Neural cell (in vitro differentiated cells): Measurements from ENCODE around the gene SYCP2. TPM values are rescaled to one million over a fixed set of nuclear protein-coding genes. Genes with fewer than 3 reads are reported as not detected.

Source experiments
- H2AFZ ChIP-seq: fragments of 200-600, 300-800 bp; sonication (generic), shearing (Covaris generic); 2 replicates; pipeline ENCODE4 v1.6.0; 2014; ENCODE audit warnings: low read depth, mild to moderate bottlenecking, antibody characterized with exemption, low read length, moderate library complexity
- H3F3A ChIP-seq: fragments of 200-600 bp; shearing (Covaris generic); 2 replicates; pipeline ENCODE4 v1.6.1; 2016; ENCODE audit warnings: mild to moderate bottlenecking, moderate library complexity, mixed read lengths, antibody characterized with exemption, low read length; ENCODE audit not compliant: insufficient read depth, poor library complexity, severe bottlenecking
- H3K27ac ChIP-seq: fragments of 200-600, 300-800 bp; sonication (generic), shearing (Covaris generic); 2 replicates; pipeline ENCODE4 v1.5.1; 2014; ENCODE audit warnings: mild to moderate bottlenecking, low read length, moderate library complexity
- H3K27me3 ChIP-seq: fragments of 300-800, 200-600 bp; sonication (generic), shearing (Covaris generic); 2 replicates; pipeline ENCODE4 v1.6.0; 2014; ENCODE audit warnings: mild to moderate bottlenecking, low read depth, low read length, moderate library complexity; ENCODE audit not compliant: insufficient read depth
- H3K36me3 ChIP-seq: fragments of 300-800, 200-600 bp; sonication (generic), shearing (Covaris generic); 2 replicates; pipeline ENCODE4 v1.5.1; 2014; ENCODE audit warnings: mild to moderate bottlenecking, antibody characterized with exemption, low read length, moderate library complexity; ENCODE audit not compliant: insufficient read depth
- H3K4me2 ChIP-seq: fragments of 300-800, 200-600 bp; sonication (generic), shearing (Covaris generic); 2 replicates; pipeline ENCODE4 v1.6.0; 2014; ENCODE audit warnings: mild to moderate bottlenecking, low read length
- H3K4me3 ChIP-seq: fragments of 300-800, 200-600 bp; sonication (generic), shearing (Covaris generic); 2 replicates; pipeline ENCODE4 v1.5.1; 2014; ENCODE audit warnings: mild to moderate bottlenecking, low read length, moderate library complexity
- H3K79me2 ChIP-seq: fragments of 200-600 bp; shearing (Covaris generic); replicated peaks from 2 replicates; pipeline ENCODE4 v1.6.0; 2014; ENCODE audit warnings: mild to moderate bottlenecking, low read length, moderate library complexity; ENCODE audit not compliant: insufficient read depth
- H3K9ac ChIP-seq: fragments of 300-800, 200-600 bp; sonication (generic), shearing (Covaris generic); 2 replicates; pipeline ENCODE4 v1.6.1; 2016; ENCODE audit warnings: mild to moderate bottlenecking, low read length, mixed read lengths
- H3K9me2 ChIP-seq: fragments of 200-600 bp; shearing (Covaris generic); 2 replicates; pipeline ENCODE4 v1.6.1; 2016; ENCODE audit warnings: mild to moderate bottlenecking, low read length, mixed read lengths; ENCODE audit not compliant: insufficient read depth
- H3K9me3 ChIP-seq: fragments of 200-600, 300-800 bp; sonication (generic), shearing (Covaris generic); 2 replicates; pipeline ENCODE4 v1.6.1; 2016; ENCODE audit warnings: mild to moderate bottlenecking, mixed run types, low read length, moderate library complexity, mixed read lengths
- H4K20me1 ChIP-seq: fragments of 200-600 bp; shearing (Covaris generic); 2 replicates; pipeline ENCODE4 v1.6.1; 2016; ENCODE audit warnings: mild to moderate bottlenecking, mixed run types; ENCODE audit not compliant: insufficient read depth
- CTCF ChIP-seq: fragments of 450-650 bp; IDR thresholded peaks from 2 replicates; pipeline ENCODE4 v1.5.1; 2014; ENCODE audit warnings: antibody characterized with exemption, mild to moderate bottlenecking, moderate library complexity; ENCODE audit not compliant: poor library complexity, severe bottlenecking
- EP300 ChIP-seq: fragments of 450-650 bp; conservative IDR thresholded peaks from 2 replicates; pipeline ENCODE4 v1.6.1; 2014; ENCODE audit warnings: antibody characterized with exemption, mild to moderate bottlenecking, moderate library complexity; ENCODE audit not compliant: poor library complexity, severe bottlenecking
- EZH2 ChIP-seq: fragments of 200-600, 300-800 bp; shearing (Covaris generic), sonication (generic); IDR thresholded peaks from 2 replicates; pipeline ENCODE4 v1.6.1; 2014; ENCODE audit warnings: antibody characterized with exemption, low read length, borderline replicate concordance, mild to moderate bottlenecking; ENCODE audit not compliant: insufficient read depth, poor library complexity, severe bottlenecking
- MXI1 ChIP-seq: fragments of 450-650 bp; conservative IDR thresholded peaks from 2 replicates; pipeline ENCODE4 v1.6.1; 2014; ENCODE audit warnings: antibody characterized with exemption, mild to moderate bottlenecking; ENCODE audit not compliant: poor library complexity, severe bottlenecking
- POLR2AphosphoS5 ChIP-seq: IDR thresholded peaks from 2 replicates; pipeline ENCODE4 v1.6.1; 2012
- RAD21 ChIP-seq: fragments of 450-650 bp; conservative IDR thresholded peaks from 2 replicates; pipeline ENCODE4 v1.6.1; 2014; ENCODE audit warnings: antibody characterized with exemption, mild to moderate bottlenecking, moderate library complexity
- REST ChIP-seq: IDR thresholded peaks from 2 replicates; pipeline ENCODE4 v1.6.1; 2012; ENCODE audit warnings: borderline replicate concordance
- SMC3 ChIP-seq: fragments of 450-650 bp; conservative IDR thresholded peaks from 2 replicates; pipeline ENCODE4 v1.6.1; 2014; ENCODE audit warnings: antibody characterized with exemption, mild to moderate bottlenecking, moderate library complexity; ENCODE audit not compliant: poor library complexity
- TAF1 ChIP-seq: IDR thresholded peaks from 2 replicates; pipeline ENCODE4 v1.6.1; 2012; ENCODE audit warnings: low read depth
- polyA plus RNA-seq: library from polyadenylated mRNA; depleted of rRNA; stranded (reverse); fragments of >200 nt; gene quantifications from 2 replicates; pipeline ENCODE4 v1.2.3, GENCODE V29; 2014

The SYCP2 gene
- polyA plus RNA-seq, 1 donor from 2014 or later = 1.4 TPM

DNA sequence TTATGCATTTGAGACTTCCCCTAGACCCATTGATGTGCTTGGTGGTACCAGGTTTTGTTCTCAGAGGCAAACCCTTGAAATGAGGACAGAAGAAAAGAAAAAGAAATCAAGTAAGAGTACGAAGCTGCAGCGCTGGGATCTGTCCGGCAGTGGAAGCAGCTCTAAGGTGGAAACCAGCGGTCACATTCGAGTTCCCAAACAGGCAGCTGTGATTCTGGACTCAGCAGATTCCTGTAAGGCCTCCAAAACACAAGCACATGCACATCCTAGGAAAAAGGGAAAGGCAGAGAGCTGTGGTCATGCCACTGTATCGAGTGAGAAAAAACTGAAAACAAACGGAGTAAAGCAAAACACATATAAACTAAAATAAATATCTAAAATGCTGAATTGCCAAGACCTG, 11.3 kb upstream of the SYCP2 start:
- Histone ChIP-seq H3K4me2 (no peak overlapping the region), H3F3A (peaks cover 7% of the 10 kb centered on the region), H3K79me2 (no peaks in the 10 kb centered on the region), H3K4me3 (no peak overlapping the region), H3K27me3 (no peaks in the 10 kb centered on the region), H3K9me2 (no peaks in the 10 kb centered on the region), H3K9me3 (no peaks in the 10 kb centered on the region), H3K27ac (no peak overlapping the region), H3K9ac (no peak overlapping the region), H4K20me1 (no peaks in the 10 kb centered on the region), H2AFZ (no peak overlapping the region), H3K36me3 (no peaks in the 10 kb centered on the region)
- TF ChIP-seq REST = no peak
- TF ChIP-seq RAD21 = no peak
- TF ChIP-seq CTCF = no peak
- TF ChIP-seq TAF1 = no peak
- no peak for TF ChIP-seq MXI1
- no peak for TF ChIP-seq POLR2AphosphoS5
- no peak for TF ChIP-seq EZH2
- TF ChIP-seq SMC3 = no peak
- no peak for TF ChIP-seq EP300

GRCh38 chr20:59942245-59942644, 8.8 kb upstream of the SYCP2 start:
- Histone ChIP-seq H3F3A (peaks cover 7% of the 10 kb centered on the region), H2AFZ (no peak overlapping the region), H3K4me2 (peak overlapping the region; percentile 98), H3K79me2 (no peaks in the 10 kb centered on the region), H3K36me3 (no peaks in the 10 kb centered on the region), H3K27me3 (no peaks in the 10 kb centered on the region), H4K20me1 (no peaks in the 10 kb centered on the region), H3K9me3 (no peaks in the 10 kb centered on the region), H3K4me3 (peak overlapping the region; percentile 79), H3K9me2 (no peaks in the 10 kb centered on the region), H3K9ac (peak overlapping the region; percentile 81), H3K27ac (peak overlapping the region; percentile 90)
- TF ChIP-seq CTCF (no peak), POLR2AphosphoS5 (no peak), MXI1 (no peak), TAF1 (no peak), EP300 (no peak), REST (no peak), RAD21 (no peak), SMC3 (no peak), EZH2 (no peak)
